GM12864 (cell line): Measurements from ENCODE around the gene DDX1.

Source experiments
- DNase-seq: peaks from one replicate; pipeline ENCODE4 v3.0.0-alpha.2; 2011; ENCODE audit warnings: low read depth
- H3K4me3 ChIP-seq: 2 replicates; pipeline ENCODE4 v1.5.1; 2011; ENCODE audit warnings: mild to moderate bottlenecking, low read depth, low read length, control low read depth
- CTCF ChIP-seq: IDR thresholded peaks from 2 replicates; pipeline ENCODE4 v1.5.1; 2011; ENCODE audit warnings: low read depth, mild to moderate bottlenecking, moderate library complexity, low read length, control low read depth, inconsistent platforms; ENCODE audit errors: missing control alignments

Gene DDX1

DNA sequence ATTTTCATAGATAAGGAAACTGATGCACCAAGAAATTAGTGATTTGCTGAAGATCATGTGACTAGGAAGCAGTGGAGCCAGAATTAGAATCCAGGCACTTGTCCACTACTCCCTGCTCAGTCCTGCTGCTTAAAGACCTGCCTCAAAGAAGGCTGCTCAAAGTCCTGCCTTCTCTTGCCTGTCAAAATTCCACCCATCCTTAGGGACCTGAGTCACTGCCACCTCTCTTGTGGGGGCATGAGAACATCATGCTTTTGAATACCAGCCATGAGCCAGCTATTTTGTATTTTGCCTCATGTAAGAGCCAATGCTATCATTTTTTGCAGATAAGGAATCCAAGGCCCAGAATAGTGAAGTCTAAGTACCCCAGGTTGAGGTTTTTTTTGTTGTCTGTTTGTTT, 47.1 kb downstream of the DDX1 start:
- no peak overlapping the region for H3K4me3 ChIP-seq
- no peak for DNase-seq
- TF ChIP-seq CTCF, result no peak

- DNase-seq, result no peak
- H3K4me3 ChIP-seq, result no peak overlapping the region
- no peak for TF ChIP-seq CTCF
Observed at GRCh38 chr2:15639323-15640251, 47.9 kb downstream of the DDX1 start.

DNA sequence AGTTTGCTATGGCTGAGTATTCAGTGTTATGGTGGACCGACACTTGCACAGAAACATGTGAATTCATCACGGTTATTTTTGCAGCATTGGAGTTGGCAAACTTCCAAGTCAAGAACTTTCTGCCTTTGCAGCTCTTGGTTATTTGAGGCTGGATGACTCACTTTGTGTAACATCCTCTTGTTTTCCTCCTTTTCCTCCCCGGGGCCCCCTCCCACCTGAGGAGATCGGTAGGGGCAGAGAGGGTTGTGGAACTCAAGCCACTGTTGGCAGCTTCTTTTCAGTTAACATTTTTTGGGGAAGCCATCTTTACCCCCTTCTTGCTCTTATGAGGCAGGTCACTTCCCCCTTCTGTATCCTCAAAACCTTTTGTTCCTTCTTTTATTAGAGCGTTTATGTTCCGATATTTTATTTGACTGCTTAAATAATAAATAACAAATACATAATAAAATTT, 48.6 kb downstream of the DDX1 start:
- H3K4me3 ChIP-seq, result no peak overlapping the region
- no peak for TF ChIP-seq CTCF
- no peak for DNase-seq

DNA sequence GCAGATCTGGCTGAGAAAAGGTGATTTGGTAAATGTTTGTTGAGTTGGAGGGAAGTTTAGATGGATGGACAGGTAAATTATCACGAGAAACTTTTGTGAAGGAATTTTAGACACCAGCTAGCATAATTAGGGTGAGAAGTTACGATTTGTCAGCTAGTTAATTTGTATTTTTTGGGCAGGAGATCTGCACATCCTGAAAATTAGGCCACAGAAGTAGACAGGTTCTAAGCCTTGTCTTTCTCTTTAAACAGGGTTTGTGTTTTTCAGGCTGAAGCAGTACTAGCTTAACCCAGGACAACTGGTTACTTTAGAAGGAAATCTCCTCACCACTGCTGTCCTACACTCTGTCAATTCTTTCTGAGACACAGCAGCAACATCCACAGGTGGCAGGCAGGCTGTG, 49.1 kb downstream of the DDX1 start:
- no peak for TF ChIP-seq CTCF
- H3K4me3 ChIP-seq, result no peak overlapping the region
- no peak for DNase-seq

DNA sequence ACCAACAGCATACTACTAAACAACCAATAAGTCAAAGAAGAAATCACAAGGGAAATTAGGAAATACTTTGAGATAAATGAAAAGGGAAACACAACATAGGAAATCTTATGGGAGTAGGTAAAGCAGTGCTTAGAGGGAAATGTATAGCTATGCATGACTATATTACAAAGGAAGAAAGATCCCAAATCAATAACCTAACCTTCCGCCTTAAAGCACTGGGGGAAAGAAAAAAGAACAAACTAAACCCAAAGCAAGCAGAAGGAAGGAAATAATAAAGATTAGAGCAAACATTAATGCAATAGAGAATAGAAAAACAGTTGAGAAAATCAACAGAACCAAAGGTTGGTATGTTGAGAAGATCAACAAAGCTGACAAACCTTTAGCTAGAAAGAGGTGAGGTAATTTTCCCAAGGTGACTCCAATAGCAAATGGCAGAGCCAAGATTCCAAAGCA, 49.9 kb downstream of the DDX1 start:
- DNase-seq, result no peak

GRCh38 chr2:15642011-15642814, 50.5 kb downstream of the DDX1 start:
- DNase-seq, result no peak
- no peak for TF ChIP-seq CTCF
- no peak overlapping the region for H3K4me3 ChIP-seq

More for the DNA sequence above, 49.9 kb downstream of the DDX1 start:
- TF ChIP-seq CTCF, result no peak
- H3K4me3 ChIP-seq, result no peak overlapping the region
